HK-2 (cell line): ENCODE data around the gene UBE2M.
"Not testable (repeated sequence)": the region's sequence is repeated elsewhere in the genome, so short reads cannot be mapped to it uniquely, and the experiment has no call there.

Source experiments
- DNase-seq: peaks from one replicate; pipeline ENCODE4 v3.0.0-alpha.2; 2018; ENCODE audit not compliant: unreplicated experiment

UBE2M gene

DNA sequence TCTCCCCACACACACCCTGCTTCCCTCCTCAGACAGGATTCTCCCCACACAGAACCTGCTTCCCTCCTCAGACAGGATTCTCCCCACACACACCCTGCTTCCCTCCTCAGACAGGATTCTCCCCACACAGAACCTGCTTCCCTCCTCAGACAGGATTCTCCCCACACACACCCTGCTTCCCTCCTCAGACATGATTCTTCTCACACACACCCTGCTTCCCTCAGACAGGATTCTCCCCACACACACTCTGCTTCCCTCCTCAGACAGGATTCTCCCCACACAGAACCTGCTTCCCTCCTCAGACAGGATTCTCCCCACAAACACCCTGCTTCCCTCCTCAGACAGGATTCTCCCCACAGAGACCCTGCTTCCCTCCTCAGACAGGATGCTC lies 19.2 kb downstream of the UBE2M start:
- not testable (repeated sequence) for DNase-seq

DNA sequence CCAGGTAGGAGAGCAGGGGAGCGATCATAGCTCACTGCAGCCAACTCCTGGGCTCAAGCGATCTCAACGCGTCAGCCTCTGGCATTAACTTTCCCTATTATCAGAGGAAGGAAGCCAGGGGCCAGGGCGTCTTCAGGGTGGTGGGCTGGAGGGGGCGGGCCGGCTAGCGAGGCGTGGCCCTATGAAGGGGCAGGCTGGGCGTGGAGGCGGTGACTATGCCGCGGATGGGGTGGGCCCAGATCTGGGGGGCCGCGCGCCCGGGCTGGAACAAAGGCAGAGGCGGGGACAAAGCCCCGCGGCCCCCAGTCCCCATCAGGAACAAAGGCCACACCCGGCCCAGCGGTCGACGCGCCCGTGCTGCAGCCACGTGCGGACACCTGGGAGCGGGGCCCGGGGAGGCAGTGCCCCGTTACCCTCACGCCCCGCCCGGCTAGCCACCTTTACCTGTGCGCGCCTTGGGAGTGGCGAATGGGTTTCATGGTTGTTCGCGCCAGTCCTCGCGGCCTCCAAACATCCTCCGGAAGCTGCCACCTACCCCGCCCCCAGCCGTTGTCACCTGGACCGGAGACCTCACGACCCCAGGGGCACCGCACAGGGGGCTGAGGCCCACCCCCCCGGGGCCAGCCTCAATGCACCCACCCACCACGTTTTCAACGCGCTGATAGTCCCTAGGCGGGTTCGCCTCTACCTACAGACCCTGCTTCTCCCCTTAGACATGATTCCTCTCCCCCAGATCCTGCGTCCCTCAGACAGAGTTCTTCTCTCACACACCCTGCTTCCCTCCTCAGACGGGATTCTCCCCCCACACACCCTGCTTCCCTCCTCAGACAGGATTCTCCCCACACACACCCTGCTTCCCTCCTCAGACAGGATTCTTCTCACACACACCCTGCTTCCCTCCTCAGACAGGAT lies 19.9 kb downstream of the UBE2M start:
- DNase-seq: no peak

DNA sequence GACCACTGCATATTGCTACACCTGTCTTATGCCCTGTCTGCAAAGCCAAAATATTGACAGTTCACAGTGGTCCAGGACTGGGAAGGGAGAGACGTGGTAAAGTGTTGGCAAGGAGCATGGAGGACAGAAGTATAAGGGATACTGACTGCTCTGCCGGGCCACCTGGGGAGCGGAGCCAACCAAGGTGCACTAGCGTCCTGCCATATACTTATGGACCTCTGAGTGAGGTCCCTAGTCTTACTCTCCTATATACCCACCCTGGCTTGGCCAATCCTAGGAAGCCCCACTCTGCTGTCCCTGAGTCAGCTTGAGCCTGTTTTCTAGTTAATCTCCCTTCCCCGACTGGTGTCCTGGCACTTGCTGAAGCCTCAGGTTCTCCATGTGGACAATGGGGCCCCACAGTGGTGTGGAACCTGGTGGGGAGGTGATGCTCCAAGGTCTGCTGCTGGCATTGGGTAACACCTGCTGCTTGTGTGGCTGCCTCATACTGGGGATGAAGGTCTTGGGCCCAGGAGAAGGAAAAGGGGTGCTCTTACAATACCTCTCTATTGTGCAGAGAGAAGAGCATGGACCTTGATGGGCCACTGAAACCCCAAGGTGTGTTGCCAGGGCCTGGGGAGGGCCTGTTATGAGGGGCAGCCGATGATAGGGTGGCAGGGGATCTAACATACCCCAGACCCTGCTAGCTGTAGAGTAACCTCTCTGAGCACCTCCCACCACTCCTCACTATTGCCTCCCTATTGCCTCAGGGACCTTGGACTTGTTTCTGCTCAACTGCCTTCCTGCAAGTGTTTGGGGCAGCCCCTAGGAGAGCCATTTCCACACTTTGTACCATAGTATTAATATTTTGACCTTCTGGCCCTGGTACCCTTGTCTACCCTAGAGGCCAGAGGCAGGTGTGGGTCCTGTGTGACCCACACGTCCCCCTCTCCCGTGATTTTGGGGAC lies 21.3 kb downstream of the UBE2M start:
- no peak for DNase-seq

DNA sequence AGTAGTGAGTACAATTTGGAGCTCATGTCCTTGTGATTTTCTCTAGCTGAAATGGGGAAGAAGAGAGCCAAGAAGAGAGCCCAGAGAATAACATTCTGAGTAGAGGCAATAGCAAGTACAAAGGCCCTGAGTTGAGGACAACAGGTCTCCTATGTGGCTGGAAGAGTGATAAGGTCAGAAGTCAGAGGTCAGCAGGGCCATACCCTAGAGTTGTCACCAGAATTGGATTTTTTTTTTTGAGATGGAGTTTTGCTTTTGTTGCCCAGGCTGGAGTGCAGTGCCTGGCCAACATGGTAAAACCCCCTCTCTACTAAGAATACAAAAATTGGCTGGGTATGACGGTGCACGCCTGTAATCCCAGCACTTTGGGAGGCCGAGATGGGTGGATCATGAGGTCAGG lies 22.6 kb downstream of the UBE2M start:
- no peak for DNase-seq

DNA sequence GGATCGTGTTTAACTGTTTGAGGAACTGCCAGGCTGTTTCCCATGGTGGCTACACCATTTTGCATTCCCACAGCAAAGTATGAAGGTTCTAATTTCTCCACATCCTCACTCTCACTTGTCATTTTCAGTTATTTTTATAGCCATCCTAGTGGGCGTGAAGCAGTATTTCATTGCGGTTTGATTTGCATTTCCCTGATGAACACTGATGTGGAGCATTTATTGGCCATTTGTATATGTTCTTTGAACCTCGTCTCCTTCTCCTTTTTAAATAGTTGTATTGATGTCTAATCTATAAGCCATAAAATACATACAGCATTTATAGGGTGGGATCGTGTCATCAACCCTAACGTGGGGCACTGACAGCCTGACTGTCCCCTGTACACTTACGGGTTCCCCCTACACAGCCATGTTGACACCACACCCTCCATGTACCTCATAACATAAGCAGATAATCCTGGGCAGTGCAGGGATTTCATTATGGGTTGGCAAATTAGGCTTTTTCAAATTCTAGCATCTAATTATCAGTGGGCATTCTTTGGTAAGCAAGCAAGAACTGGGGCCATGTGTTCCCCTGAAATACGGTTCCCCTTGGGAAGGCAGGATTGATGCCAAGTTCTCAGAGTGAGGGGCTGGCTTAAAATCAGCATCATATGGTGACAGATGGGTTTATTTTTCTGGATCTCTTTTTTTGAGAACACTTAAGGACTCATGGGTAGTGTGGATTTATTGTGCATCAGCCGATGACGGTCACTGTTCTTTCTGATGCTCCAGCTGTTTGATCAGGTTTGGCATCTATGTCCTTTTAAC lies 27.2 kb downstream of the UBE2M start:
- DNase-seq: no peak

DNA sequence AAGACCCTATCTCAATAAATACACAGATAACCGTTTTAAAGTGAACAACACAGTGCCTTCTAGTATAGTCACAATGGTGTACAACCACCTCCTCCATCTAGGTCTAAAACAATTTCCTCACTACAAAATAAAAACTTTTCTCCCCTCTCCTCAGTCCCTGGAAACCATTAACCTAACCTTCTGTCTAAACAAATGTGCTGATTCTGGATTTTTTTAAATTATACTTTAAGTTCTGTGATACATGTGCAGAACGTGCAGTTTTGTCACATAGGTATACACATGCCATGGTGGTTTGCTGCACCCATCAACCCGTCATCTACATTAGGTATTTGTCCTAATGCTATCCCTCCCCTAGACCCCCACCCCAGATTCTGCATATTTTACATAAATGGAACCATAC lies 29.0 kb downstream of the UBE2M start:
- no peak for DNase-seq

DNA sequence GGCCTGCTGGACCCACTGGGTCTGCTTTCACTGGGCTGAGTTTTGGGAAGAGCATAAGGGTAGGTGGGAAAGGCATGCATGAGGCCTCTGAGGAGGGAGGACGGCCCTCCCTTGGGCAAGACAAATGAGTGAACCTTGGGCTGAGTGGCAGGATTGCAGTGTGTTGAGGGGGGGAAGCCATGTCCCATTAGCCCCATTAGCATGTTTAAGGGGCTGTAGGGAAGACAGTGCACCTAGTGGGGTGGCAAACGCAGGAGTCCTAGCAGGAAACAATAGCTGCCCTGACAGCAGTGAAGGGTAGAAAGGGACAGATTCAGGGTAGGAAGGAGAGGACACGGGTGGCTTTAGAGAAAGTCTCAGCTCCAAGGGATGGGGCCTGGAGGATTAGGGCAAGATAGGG lies 35.7 kb downstream of the UBE2M start:
- no peak for DNase-seq

DNA sequence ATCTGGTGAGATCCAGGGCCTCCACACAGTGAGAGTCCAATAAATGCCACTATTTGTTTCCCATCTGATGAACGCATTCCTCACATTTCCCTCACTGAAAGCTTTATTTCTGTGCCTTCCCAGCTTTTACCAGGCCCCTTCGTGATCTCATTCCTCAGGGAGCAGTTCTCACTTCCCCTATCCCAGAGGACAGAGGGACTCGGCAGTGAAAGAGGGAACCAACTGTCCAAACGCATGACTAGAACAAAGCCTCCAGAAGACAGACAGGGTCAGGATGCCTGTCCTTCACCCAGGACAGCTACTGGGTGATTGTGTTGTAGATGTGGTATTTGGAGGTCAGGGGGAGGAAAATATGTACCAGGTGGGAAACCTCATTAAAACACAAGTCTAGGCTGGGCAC lies 36.8 kb downstream of the UBE2M start:
- DNase-seq: no peak

DNA sequence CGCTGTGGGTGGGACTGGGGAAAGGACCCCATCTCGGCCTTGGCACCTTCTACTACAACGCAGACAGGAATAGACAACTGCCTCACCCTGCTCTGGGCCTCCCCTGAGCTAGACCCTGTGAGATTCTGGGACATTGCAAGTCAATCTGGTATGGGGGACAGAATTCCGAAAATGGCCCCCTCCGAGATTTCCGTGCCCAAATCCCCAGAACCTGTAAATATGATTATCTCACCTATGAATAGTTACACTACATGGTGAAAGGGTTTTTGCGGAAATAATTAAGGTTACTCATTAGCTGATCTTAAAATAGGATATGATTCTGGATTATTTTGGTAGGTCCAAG lies 38.2 kb downstream of the UBE2M start:
- no peak for DNase-seq

DNA sequence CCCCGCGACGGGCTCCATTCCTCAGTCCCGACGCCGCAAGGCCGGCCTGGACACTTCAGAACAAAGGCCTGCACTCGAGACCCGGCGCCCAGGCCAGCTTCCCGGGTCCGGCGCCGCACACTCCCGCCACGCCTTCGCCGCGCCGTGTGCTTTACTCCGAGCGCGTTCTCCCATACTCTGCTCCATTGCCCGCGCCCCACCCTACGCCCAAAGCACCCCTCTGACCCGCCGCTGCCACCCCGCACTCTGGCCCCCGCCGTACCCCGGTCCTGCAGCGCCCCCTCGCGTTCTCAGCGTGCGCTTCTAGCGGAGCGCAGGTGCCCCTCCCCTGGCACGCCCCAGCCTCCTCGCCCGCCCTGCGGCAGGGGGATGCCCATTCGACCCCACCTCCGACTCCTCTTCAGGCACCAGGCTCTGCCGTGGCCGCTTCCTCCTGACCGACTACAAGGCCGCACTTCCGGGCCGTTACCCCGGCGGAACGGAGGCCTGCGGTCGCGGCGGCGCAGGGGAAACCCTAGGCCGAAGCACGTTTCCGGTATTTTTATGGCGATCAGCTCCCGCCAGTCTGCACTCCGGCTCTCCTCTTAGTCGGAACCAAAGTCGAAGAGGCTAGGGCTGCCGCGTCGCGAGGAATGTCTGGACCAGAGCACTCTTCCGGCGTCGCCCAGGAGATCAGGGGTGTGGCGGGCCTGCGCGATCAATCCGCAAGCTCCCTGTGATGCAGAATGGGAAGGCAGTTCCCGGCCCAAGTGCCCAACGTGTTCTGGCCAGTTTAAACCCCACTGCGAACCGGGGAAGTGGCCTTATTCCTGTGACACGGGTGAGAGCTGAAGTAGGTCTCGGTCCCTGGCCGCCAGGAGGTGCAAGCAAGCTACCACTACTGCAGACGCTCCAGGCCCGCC lies 38.8 kb downstream of the UBE2M start, which contains the start of gene ZBTB45:
Gene ZBTB45 (minus strand): TSS at position 456 of the 902 bp plus-strand sequence. CDS start 2,137 bp downstream, outside the sequence.
- peak; percentile 98 for DNase-seq

DNA sequence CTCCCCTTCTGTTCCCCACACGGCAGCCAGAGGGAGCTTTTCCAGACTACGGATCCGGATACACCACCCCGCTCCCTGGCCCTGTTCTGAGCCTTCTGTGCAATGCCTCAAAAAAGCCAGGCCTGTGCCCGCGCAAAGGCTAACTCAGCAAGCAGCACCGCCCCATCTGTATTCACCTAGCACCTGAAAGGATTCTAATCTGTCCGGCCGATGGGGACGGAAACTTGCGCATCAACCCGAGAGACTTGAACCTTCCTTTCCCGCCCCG lies 39.4 kb downstream of the UBE2M start:
- peak; percentile 84 for DNase-seq

DNA sequence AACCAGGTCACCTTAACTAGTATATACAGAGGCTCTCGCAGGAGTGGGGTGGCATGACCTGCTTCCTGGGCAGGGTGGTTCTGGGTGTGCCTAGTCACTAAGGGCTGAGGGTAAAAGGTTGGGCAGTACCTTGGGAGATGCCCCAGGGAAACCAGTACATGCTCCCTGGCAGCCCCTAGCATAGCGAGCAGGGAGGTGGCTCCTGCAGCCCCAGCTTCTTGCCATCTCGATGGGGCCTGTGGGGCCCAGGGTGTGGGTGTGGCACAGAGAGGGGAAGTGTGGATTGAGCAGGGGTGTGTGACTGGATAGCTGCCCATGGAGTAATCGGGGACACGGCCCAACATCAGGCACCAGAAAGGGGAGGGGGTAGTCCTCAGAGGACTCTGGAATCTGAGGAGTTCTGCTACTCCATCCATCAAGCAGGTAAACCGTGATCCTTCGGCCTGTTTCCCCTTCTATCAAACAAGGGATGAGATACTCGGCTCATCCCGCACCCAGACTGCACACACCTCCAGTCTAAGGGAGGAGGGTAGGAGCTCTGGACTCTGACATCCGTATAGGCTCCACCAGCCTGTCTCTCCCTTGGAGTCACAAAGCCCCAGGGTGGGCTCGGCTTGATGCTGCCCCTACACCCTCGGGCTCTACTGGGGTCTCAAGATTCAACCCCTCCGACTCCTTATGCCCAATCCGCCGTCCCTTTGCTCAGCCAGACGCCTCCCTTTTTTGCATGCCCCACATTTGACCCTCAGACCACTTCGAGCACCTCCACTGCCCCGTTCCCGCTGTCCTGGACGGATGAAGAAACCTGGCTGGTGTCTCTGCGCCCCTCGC lies 39.9 kb downstream of the UBE2M start:
- no peak for DNase-seq

DNA sequence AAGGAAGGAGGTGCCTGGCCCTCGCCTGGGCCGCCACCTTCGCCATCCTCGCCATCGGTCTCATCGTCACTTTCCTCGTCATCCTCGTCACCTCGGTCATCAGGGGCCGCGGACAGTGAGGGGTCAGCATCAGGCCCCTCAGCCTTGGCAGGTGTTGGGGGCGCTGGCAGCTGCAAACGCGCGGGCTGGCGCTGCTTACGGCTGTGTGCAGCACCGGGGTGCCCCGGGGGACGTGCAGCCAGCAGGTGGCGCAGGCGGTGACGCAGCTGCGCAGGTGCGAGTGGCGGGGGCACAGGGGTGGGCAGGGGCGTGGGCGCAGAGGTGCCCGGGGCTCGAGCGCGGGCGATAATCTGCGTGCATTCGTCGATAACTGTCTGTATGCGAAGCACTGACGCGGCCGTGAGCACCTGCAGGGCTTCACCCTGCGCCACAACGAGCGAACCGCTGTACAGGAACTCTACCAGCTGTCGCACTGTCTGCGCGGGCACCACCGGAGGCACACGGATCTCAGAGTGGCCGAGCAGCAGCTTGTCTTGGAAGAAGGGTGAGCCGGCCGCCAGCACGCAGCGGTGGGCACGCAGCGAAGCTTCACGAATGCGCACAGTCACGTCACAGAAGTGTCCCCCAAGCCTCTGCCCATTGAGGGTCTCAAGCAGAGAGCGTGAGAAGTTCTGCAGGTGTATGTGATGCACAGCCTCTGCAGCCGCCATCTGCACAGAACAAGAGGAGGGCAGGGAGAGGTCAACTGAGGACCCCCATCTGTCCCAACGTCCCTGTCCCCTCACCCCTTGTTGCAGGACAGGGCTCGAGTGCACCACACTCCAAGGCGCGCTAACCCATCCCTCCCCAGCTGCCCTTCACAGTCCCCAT lies 41.2 kb downstream of the UBE2M start:
- no peak for DNase-seq

DNA sequence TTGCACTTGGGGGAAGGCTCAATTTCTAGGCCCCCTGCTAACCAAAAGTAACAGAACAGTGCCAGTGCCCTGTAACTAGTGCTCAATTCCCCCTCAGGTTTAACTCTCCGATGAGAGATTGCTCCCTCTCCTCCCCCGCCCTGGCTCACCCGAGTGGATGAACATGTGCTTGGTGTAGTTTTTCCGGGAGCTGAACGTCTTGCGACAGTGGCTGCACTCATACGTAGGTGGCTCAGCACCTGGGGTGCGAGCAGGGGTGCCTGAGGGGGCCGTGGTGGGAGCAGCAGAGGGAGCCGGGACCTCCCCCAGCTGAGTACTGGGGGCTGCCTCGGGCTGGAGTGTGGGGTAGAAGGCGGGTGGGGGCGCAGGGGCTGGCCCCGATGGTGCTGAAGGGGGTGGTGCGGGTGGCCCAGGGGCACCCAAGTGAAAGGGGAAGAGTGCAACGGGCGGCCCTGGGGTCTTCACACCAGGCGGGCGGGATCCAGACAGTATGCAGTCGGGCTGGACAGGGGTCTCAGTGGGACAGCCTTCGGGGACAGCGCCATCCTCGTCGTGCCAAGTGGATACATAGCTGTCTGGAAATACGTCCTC lies 42.1 kb downstream of the UBE2M start:
- no peak for DNase-seq

DNA sequence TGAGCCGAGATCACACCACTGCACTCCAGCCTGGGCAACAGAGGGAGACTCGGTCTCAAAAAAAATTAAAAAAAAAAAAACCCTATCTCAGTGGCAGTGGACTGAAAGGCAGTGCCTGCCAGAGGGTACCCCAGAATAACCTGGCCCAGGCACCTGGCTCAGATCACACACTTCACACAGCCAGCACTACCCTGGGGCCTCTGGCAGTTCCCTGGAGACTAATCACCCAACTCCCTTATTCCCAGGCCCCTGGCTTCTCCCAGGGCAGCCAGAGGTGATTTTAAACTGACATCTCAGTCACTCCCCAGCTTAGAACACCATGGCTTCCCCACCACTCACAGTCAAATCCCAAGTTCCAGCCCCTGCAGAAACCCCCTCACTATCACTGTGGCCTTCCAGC lies 43.2 kb downstream of the UBE2M start:
- DNase-seq: no peak

DNA sequence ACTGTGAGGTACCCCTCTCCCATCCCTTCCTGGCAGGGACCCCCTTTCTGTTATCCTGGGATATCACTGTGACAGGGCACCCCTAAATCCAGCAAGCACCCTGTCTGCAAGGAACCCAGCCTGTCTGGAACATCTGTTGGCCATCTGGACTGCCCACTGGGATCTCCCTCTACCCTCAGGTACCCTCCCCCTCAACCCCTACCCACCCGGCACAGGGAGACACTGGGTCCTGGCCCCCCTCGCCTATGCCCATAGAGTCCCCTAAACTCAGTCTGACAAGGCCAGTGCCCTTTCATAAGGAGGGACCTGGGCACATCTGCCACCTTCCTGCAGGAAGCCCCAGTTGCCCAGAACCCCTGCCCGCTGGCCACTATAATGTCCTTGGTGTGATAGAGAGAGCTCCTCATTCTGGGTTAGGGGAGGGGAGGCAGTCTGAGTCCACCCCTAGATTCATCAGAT lies 43.8 kb downstream of the UBE2M start:
- DNase-seq: no peak

DNA sequence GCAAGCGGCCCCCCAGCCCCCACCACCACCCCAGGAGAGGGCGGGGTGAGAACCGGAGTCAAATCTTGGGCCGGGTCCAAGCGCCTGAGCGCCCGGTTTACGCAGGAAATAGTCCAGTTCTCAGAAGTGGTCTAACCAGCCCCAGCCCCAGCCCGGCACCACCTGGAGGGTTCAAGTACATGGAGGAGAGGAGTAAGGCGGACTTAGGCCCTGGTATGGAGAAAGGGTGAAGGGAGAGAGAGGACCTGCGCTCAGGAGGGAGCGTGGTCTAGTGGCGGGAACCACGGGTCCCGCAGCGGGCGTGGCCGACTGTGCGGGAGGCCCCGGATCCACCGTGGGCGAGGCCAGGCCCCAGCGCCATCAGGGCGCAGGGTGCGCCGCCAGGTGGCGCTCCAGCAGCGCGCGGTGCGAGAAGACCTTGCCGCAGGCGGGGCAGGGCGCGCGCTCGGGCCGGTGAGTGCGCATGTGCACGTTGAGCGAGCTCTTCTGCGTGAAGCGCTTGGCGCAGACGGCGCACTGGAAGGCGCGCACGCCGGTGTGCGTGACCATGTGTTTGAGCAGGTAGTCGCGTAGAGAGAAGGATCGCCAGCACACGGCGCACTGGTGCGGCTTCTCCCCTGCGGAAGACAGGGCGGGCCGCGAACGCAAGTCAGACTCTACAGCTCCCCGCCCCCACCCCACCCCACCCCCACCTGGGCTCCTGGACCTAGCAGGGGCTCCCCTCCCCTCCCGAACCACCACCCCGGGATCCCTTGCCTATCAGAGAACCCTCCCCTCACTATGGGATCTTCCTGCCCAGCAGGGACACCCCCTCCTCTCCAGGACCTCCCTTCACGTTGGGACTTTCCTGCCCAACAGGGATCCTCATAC lies 44.5 kb downstream of the UBE2M start:
- DNase-seq: peak; percentile 85

DNA sequence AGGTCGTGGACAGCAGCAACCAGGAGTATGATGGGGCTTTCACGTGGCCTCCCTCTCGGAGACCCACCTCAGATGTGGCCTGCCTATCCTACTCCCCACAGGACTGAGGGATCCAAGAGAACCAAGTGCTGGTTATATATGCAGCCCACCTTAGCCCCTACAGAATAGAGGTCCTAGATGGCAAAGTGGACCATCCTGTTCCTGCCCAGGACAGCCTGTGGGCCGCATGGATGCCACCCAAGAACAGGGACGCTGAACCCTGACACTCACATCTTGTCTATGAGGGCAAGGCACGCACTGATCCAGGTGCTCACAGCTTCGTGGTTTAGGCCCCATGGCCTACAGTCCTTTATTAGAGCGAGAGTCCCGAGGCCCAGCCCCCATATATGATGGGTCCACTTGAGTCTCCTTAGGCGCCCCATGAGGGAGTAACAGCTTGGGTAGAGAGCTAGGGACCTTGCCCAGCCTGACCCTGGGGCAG lies 45.2 kb downstream of the UBE2M start:
- no peak for DNase-seq
